IMR-90 (cell line): Measurements from ENCODE around the gene MIPEP. TPM values are rescaled to one million over a fixed set of nuclear protein-coding genes. Genes with fewer than 3 reads are reported as not detected.

ENCODE experiments used
- ATAC-seq: fragments of 200-7000 bp; cut with Tn5 transposase; 2 replicates; pipeline ENCODE4 v1.9.1; 2020; ENCODE audit warnings: low read depth, mild to moderate bottlenecking, moderate library complexity
- BruUV-seq: library from RNA; stranded (reverse); fragments of 400-500 nt; replicated peaks from 2 replicates; lab custom pipeline; 2021; lab: Mats Ljungman, UMichigan
- CTCF ChIA-PET: fragments of 300-600 bp; formaldehyde crosslinking; extraction: SDS; loops from one replicate; lab custom pipeline; 2021; ENCODE audit warnings: antibody characterized with exemption; lab: Yijun Ruan, JAX
- POLR2A ChIA-PET: fragments of 300-600 bp; sonication (Branson Sonifier 250); formaldehyde crosslinking; loops from one replicate; lab custom pipeline; 2022; ENCODE audit warnings: antibody characterized with exemption; ENCODE audit not compliant: unreplicated experiment; lab: Charles Lee
- DNase-seq: peaks from one replicate; pipeline ENCODE4 v3.0.0; 2013
- H2AFZ ChIP-seq: replicated peaks from 2 replicates; pipeline ENCODE3; 2013; ENCODE audit warnings: low read length, mild to moderate bottlenecking; ENCODE audit not compliant: poor library complexity
- H2AK5ac ChIP-seq: 2 replicates; pipeline ENCODE4 v1.6.1; 2013; ENCODE audit warnings: low read depth, low read length, inconsistent platforms
- H2AK9ac ChIP-seq: replicated peaks from 2 replicates; pipeline ENCODE3; 2013; ENCODE audit warnings: mild to moderate bottlenecking, low read depth, low read length, moderate library complexity; ENCODE audit not compliant: poor library complexity
- H2BK120ac ChIP-seq: 2 replicates; pipeline ENCODE4 v1.6.1; 2013; ENCODE audit warnings: low read depth, low read length, inconsistent platforms
- H2BK15ac ChIP-seq: 3 replicates; pipeline ENCODE4 v1.6.1; 2013; ENCODE audit warnings: low read depth, low read length, inconsistent platforms
- H2BK20ac ChIP-seq: 2 replicates; pipeline ENCODE4 v1.6.1; 2013; ENCODE audit warnings: low read depth, mild to moderate bottlenecking, inconsistent platforms, low read length, moderate library complexity
- H2BK5ac ChIP-seq: 2 replicates; pipeline ENCODE4 v1.6.1; 2013; ENCODE audit warnings: mild to moderate bottlenecking, low read depth, low read length, inconsistent platforms; ENCODE audit not compliant: poor library complexity, severe bottlenecking
- H3K14ac ChIP-seq: replicated peaks from 2 replicates; pipeline ENCODE4 v1.6.1; 2013; ENCODE audit warnings: low read depth, low read length, inconsistent platforms
- H3K18ac ChIP-seq: 2 replicates; pipeline ENCODE4 v1.6.1; 2013; ENCODE audit warnings: low read depth, low read length, control low read depth
- H3K23ac ChIP-seq: 2 replicates; pipeline ENCODE4 v1.6.1; 2013; ENCODE audit warnings: low read depth, low read length, inconsistent platforms
- H3K27ac ChIP-seq: 2 replicates; pipeline ENCODE4 v1.5.1; 2013; ENCODE audit warnings: mild to moderate bottlenecking, control low read depth, low read length; ENCODE audit not compliant: insufficient read depth
- H3K27me3 ChIP-seq: 2 replicates; pipeline ENCODE4 v1.6.1; 2013; ENCODE audit warnings: low read length; ENCODE audit not compliant: control insufficient read depth, insufficient read depth
- H3K36me3 ChIP-seq: 2 replicates; pipeline ENCODE4 v1.6.1; 2013; ENCODE audit warnings: low read length, mixed read lengths; ENCODE audit not compliant: control insufficient read depth, insufficient read depth
- H3K4ac ChIP-seq: 2 replicates; pipeline ENCODE4 v1.6.1; 2013; ENCODE audit warnings: low read depth, low read length, inconsistent platforms
- H3K4me1 ChIP-seq: 2 replicates; pipeline ENCODE4 v1.6.1; 2013; ENCODE audit warnings: low read length, mixed read lengths; ENCODE audit not compliant: control insufficient read depth, insufficient read depth
- H3K4me2 ChIP-seq: 2 replicates; pipeline ENCODE4 v1.6.1; 2013; ENCODE audit warnings: low read depth, mild to moderate bottlenecking, control low read depth, low read length, moderate library complexity
- H3K4me3 ChIP-seq: 2 replicates; pipeline ENCODE4 v1.5.1; 2013; ENCODE audit warnings: low read depth, mild to moderate bottlenecking, control low read depth, low read length, moderate library complexity; ENCODE audit not compliant: insufficient read depth
- H3K56ac ChIP-seq: 2 replicates; pipeline ENCODE4 v1.6.1; 2013; ENCODE audit warnings: low read length, inconsistent platforms; ENCODE audit not compliant: insufficient read depth; ENCODE audit errors: extremely low read depth
- H3K79me1 ChIP-seq, 2 experiments: 2 replicates each; pipeline ENCODE4 v1.6.1; 2013; ENCODE audit warnings: low read length in 2 of 2, inconsistent platforms in 1 of 2, low read depth in 1 of 2
- H3K9ac ChIP-seq: 2 replicates; pipeline ENCODE4 v1.6.1; 2013; ENCODE audit warnings: low read depth, low read length, control low read depth
- H3K9me1 ChIP-seq: 2 replicates; pipeline ENCODE4 v1.6.1; 2013; ENCODE audit warnings: low read length, inconsistent platforms; ENCODE audit not compliant: insufficient read depth
- H3K9me3 ChIP-seq: 2 replicates; pipeline ENCODE4 v1.6.1; 2013; ENCODE audit warnings: low read length; ENCODE audit not compliant: control insufficient read depth, insufficient read depth
- H4K20me1 ChIP-seq: 2 replicates; pipeline ENCODE4 v1.6.1; 2013; ENCODE audit warnings: low read length, inconsistent platforms; ENCODE audit not compliant: insufficient read depth
- H4K5ac ChIP-seq: 2 replicates; pipeline ENCODE4 v1.6.1; 2013; ENCODE audit warnings: mild to moderate bottlenecking, low read depth, low read length, control low read depth
- H4K8ac ChIP-seq, 2 experiments: 2 replicates each; pipeline ENCODE4 v1.6.1; 2013; ENCODE audit warnings: low read depth in 2 of 2, low read length in 2 of 2, control low read depth in 1 of 2, inconsistent platforms in 1 of 2
- H4K91ac ChIP-seq: 2 replicates; pipeline ENCODE4 v1.6.1; 2013; ENCODE audit warnings: low read depth, low read length, inconsistent platforms; ENCODE audit not compliant: insufficient read depth
- BHLHE40 ChIP-seq: fragments of 150-350 bp; IDR thresholded peaks from 2 replicates; pipeline ENCODE4 v1.6.1; 2016; ENCODE audit warnings: mild to moderate bottlenecking, low read depth, low read length
- CEBPB ChIP-seq: IDR thresholded peaks from 2 replicates; pipeline ENCODE4 v1.6.1; 2012; ENCODE audit warnings: low read depth, low read length, improper control_type of control experiment
- CHD1 ChIP-seq: IDR thresholded peaks from 2 replicates; pipeline ENCODE4 v1.6.1; 2012; ENCODE audit warnings: low read depth, low read length, improper control_type of control experiment
- FOS ChIP-seq: fragments of 150-350 bp; IDR thresholded peaks from 2 replicates; pipeline ENCODE4 v1.6.1; 2016; ENCODE audit warnings: low read depth, low read length
- MAFK ChIP-seq: IDR thresholded peaks from 2 replicates; pipeline ENCODE4 v1.6.1; 2012; ENCODE audit warnings: low read depth, low read length, improper control_type of control experiment
- MAZ ChIP-seq: IDR thresholded peaks from 2 replicates; pipeline ENCODE4 v1.6.1; 2012; ENCODE audit warnings: low read depth, mild to moderate bottlenecking, low read length, improper control_type of control experiment, moderate library complexity, borderline replicate concordance
- MXI1 ChIP-seq: IDR thresholded peaks from 2 replicates; pipeline ENCODE4 v1.6.1; 2012; ENCODE audit warnings: low read depth, mild to moderate bottlenecking, low read length, moderate library complexity, borderline replicate concordance
- NFE2L2 ChIP-seq: fragments of 150-350 bp; IDR thresholded peaks from 2 replicates; pipeline ENCODE4 v1.6.1; 2016; ENCODE audit warnings: low read depth, mild to moderate bottlenecking, low read length
- POLR2A ChIP-seq: IDR thresholded peaks from 2 replicates; pipeline ENCODE4 v1.6.1; 2012; ENCODE audit warnings: mild to moderate bottlenecking, low read depth, low read length
- RAD21 ChIP-seq: IDR thresholded peaks from 2 replicates; pipeline ENCODE4 v1.6.1; 2012; ENCODE audit warnings: low read length, improper control_type of control experiment
- RCOR1 ChIP-seq: IDR thresholded peaks from 2 replicates; pipeline ENCODE4 v1.6.1; 2012; ENCODE audit warnings: mild to moderate bottlenecking, low read length, improper control_type of control experiment; ENCODE audit not compliant: insufficient replicate concordance
- RFX5 ChIP-seq: IDR thresholded peaks from 2 replicates; pipeline ENCODE4 v1.8.0; 2012; ENCODE audit warnings: low read depth, mild to moderate bottlenecking, low read length, moderate library complexity
- SMC3 ChIP-seq: fragments of 150-350 bp; IDR thresholded peaks from 2 replicates; pipeline ENCODE4 v1.6.1; 2016; ENCODE audit warnings: low read depth, mild to moderate bottlenecking, antibody characterized with exemption, low read length, moderate library complexity
- WGBS, 2 experiments: methylation state at CpG; one replicate each; pipeline versions ENCODE4 v1.1.5 to v1.1.7; 2013; ENCODE audit warnings: missing lambda C conversion rate in 2 of 2; ENCODE audit not compliant: insufficient read length in 1 of 2; ENCODE audit errors: extremely low coverage in 2 of 2; 5-methylcytosine and 5-hydroxymethylcytosine counted together
- dilution Hi-C: fragments of 300-500 bp; cut with HindIII; formaldehyde crosslinking; loops from one replicate; pipeline ENCODE4 v1.14.3; 2018; ENCODE audit warnings: low sequenced_read_pairs; ENCODE audit not compliant: unreplicated experiment
- in situ Hi-C: fragments of 300-500 bp; cut with MboI; formaldehyde crosslinking; loops from 3 replicates; pipeline ENCODE4 v1.14.3; 2019; ENCODE audit warnings: low sequenced_read_pairs, inconsistent platforms, mixed read lengths
- intact Hi-C: fragments of 100-400 bp; cut with micrococcal nuclease; formaldehyde crosslinking; loops from 2 replicates; pipeline ENCODE4 v1.10.0; 2022
- polyA plus RNA-seq, 3 experiments: library from polyadenylated mRNA; depleted of rRNA; stranded (reverse); fragments of >200 nt; gene quantifications; 2 replicates each; pipeline ENCODE4 v1.2.3, GENCODE V29; 2012; ENCODE audit warnings: low replicate concordance in 1 of 3
- total RNA-seq: library from RNA; depleted of rRNA; stranded (reverse); fragments of >200 nt; gene quantifications from 2 replicates; pipeline ENCODE4 v1.2.3, GENCODE V29; 2012
- TF ChIP-seq, protein P1 (sequence below): fragments of 150-350 bp; IDR thresholded peaks from 2 replicates; pipeline ENCODE4 v1.6.1; 2016; ENCODE audit warnings: low read depth, mild to moderate bottlenecking, low read length, moderate library complexity, borderline replicate concordance
- TF ChIP-seq, protein P2 (sequence below): conservative IDR thresholded peaks from 2 replicates; pipeline ENCODE4 v1.5.1; 2012; ENCODE audit warnings: mild to moderate bottlenecking, low read depth, low read length, improper control_type of control experiment

MIPEP gene
- total and polyA plus RNA-seq, 2 of the 4 experiments (the other 2 are of a cell fraction): 15.0 to 21.5 TPM

DNA sequence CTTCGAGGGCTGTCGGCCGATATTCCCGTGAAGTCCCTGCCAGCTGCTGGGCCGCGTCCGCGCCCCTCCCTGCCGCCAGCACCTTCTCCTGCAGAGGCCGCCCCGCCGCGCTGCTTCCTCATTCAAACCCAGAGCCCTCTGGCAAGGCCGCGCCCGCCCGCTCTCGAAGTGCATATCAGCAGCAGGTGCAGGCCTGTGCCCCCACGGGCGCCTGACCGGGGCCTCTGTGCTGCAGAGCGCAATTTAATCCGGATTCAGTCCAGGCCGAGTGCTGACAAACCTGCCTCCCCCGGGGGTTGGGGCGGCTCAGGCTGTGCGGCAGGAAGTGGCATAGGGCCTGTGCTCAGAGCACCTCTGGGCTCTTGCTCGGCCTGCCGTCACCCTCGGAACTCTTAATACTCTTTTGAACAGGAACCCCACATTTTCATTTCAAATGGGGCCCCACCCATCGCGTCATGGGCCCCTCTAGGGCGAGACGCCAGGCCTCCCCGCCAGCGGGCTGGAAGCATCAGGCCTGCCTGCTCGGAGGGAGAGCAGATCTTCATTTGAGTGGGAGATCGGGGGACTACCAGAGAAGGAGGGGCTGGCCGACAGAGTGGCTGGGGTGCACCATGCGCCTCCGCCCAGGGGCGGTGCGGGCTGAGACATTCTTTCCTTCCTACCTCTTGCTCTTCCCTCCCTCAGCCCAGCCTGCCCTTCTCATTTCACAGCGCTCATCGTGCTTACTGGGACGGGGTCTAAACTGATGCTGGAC is 193.3 kb downstream of the MIPEP start (continued):
- no peak for TF ChIP-seq NFE2L2

DNA sequence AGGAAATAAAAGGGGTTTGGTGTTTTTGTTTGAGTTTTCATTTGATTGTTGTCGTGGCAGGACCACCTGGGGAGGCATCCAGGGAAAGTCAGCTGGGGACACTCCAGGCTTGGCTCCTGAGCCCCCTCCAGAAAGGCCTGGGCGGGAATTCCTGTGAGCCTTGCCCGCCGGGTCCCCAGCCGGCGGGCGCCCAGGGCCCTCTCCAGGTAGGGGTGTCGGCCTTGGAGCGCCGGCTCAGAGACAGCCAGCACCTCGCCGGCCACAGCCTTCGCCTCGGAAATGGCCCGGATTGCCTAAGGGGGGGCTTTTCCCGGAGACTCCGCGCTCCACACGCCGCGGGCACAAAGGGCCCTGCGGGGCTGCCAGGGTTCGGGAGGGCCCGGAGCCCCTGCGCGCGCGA is 194.0 kb downstream of the MIPEP start:
- no peak overlapping the region for H3K9ac ChIP-seq
- ChIA-PET POLR2A (no interaction called here), CTCF (no interaction called here)
- no peak overlapping the region for H3K14ac ChIP-seq
- H2AK9ac ChIP-seq: no peak overlapping the region
- H2AK5ac ChIP-seq: no peak overlapping the region
- no peak overlapping the region for H3K4me2 ChIP-seq
- H3K27me3 ChIP-seq: no peaks in the 10 kb centered on the region
- dilution Hi-C loops: no loop called here
- no peak overlapping the region for H3K27ac ChIP-seq
- H2BK5ac ChIP-seq: no peak overlapping the region
- H3K4ac ChIP-seq: no peak overlapping the region
- H2BK20ac ChIP-seq: no peak overlapping the region
- no peak overlapping the region for H4K91ac ChIP-seq
- TF ChIP-seq BHLHE40: no peak
- TF ChIP-seq RAD21: no peak
- TF ChIP-seq SMC3: no peak
- TF ChIP-seq, protein P1, sequence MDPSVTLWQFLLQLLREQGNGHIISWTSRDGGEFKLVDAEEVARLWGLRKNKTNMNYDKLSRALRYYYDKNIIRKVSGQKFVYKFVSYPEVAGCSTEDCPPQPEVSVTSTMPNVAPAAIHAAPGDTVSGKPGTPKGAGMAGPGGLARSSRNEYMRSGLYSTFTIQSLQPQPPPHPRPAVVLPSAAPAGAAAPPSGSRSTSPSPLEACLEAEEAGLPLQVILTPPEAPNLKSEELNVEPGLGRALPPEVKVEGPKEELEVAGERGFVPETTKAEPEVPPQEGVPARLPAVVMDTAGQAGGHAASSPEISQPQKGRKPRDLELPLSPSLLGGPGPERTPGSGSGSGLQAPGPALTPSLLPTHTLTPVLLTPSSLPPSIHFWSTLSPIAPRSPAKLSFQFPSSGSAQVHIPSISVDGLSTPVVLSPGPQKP: no peak
- TF ChIP-seq RFX5: no peak
- TF ChIP-seq RCOR1: no peak
- TF ChIP-seq POLR2A: no peak
- TF ChIP-seq NFE2L2: no peak
- no peak for TF ChIP-seq MAZ
- TF ChIP-seq, protein P2, sequence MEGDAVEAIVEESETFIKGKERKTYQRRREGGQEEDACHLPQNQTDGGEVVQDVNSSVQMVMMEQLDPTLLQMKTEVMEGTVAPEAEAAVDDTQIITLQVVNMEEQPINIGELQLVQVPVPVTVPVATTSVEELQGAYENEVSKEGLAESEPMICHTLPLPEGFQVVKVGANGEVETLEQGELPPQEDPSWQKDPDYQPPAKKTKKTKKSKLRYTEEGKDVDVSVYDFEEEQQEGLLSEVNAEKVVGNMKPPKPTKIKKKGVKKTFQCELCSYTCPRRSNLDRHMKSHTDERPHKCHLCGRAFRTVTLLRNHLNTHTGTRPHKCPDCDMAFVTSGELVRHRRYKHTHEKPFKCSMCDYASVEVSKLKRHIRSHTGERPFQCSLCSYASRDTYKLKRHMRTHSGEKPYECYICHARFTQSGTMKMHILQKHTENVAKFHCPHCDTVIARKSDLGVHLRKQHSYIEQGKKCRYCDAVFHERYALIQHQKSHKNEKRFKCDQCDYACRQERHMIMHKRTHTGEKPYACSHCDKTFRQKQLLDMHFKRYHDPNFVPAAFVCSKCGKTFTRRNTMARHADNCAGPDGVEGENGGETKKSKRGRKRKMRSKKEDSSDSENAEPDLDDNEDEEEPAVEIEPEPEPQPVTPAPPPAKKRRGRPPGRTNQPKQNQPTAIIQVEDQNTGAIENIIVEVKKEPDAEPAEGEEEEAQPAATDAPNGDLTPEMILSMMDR: no peak
- no peak for TF ChIP-seq FOS
- no peak for TF ChIP-seq CHD1
- no peak for TF ChIP-seq MXI1
- TF ChIP-seq MAFK: no peak
- no peak for TF ChIP-seq CEBPB
- in situ Hi-C loops: no loop called here
- no peak overlapping the region; the same call in 1 of the 2 replicates for H3K18ac ChIP-seq
- WGBS, 2 experiments: 91% methylated on average over 14 of the region's 28 CpGs; no CpG with 5 or more reads in 1 of the 2 experiments
- H3K56ac ChIP-seq: no peak overlapping the region
- no peak overlapping the region for H2AFZ ChIP-seq
- no peak overlapping the region for H3K23ac ChIP-seq
- H4K8ac ChIP-seq: no peak overlapping the region
- no peak overlapping the region for H2BK120ac ChIP-seq
- intact Hi-C loops: no loop called here
- H3K79me1 ChIP-seq: no peaks in the 10 kb centered on the region
- H3K9me3 ChIP-seq: no peaks in the 10 kb centered on the region
- no peak overlapping the region for H4K5ac ChIP-seq
- no TSS peak for BruUV-seq
- no peaks in the 10 kb centered on the region for H3K9me1 ChIP-seq
- H3K36me3 ChIP-seq: no peaks in the 10 kb centered on the region
- no peaks in the 10 kb centered on the region for H4K20me1 ChIP-seq
- H3K4me1 ChIP-seq: peaks cover 11% of the 10 kb centered on the region
- DNase-seq (no peak), ATAC-seq (no peak)
- H3K4me3 ChIP-seq: no peak overlapping the region
- no peak overlapping the region for H2BK15ac ChIP-seq
